Measurements from ENCODE around the gene KIF20B. TPM values are rescaled to one million over a fixed set of nuclear protein-coding genes. Genes with fewer than 3 reads are reported as not detected.

KIF20B gene
- 8.8 and 15.0 TPM in 2 replicates for total RNA-seq

GRCh38 chr10:89701242-89702120, at the start of gene KIF20B:
TSS of gene KIF20B (plus strand) at chr10:89701590. CDS start at chr10:89705295, 3,705 bp downstream.

Other genes with a start within 250 kb of the KIF20B start
- 0.10 and 0.65 TPM in 2 replicates for gene SLC16A12, start 166.0 kb upstream of the KIF20B start, total RNA-seq
- gene PANK1, start 56.3 kb upstream of the KIF20B start, total RNA-seq, result 2.0 and 3.2 TPM in 2 replicates

Data from vein endothelial cell (primary cell).